HG02885 (cell line): ENCODE results near the gene TDRD3.
"Not testable (repeated sequence)": the region's sequence is repeated elsewhere in the genome, so short reads cannot be mapped to it uniquely, and the experiment has no call there.

Source experiments
- ATAC-seq: cut with Tn5 transposase; IDR thresholded peaks from one replicate; pipeline ENCODE4 v1.9.1; 2021; ENCODE audit warnings: mild to moderate bottlenecking; ENCODE audit not compliant: unreplicated experiment, poor library complexity

The TDRD3 gene

GRCh38 chr13:60396783-60397703 is at the start of gene TDRD3:
TSS of gene TDRD3 (plus strand) at chr13:60397220. CDS start at chr13:60397365, 145 bp downstream.
- ATAC-seq = peak; percentile 58

DNA sequence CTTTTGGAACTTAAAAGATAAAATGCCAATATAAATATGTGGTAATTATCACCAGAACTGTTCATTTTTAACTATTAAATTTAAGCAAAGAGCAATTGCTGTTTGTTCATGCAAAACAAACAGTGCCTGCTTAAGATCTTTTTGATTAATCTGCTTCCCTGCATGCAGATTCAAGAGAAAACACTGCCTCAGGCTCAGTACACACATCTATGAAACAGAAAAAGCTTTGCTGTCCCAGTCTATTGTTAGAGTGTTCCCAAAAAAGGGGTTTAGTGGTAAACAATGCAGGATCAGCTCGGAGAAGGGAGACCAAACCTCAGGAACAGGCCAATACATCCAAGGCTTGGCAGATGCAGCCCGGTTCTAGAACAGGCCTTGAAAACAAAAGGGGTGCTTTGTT is 49.3 kb upstream of the TDRD3 start:
- ATAC-seq = no peak

GRCh38 chr13:60348097-60348496 is 48.9 kb upstream of the TDRD3 start:
- no peak for ATAC-seq

DNA sequence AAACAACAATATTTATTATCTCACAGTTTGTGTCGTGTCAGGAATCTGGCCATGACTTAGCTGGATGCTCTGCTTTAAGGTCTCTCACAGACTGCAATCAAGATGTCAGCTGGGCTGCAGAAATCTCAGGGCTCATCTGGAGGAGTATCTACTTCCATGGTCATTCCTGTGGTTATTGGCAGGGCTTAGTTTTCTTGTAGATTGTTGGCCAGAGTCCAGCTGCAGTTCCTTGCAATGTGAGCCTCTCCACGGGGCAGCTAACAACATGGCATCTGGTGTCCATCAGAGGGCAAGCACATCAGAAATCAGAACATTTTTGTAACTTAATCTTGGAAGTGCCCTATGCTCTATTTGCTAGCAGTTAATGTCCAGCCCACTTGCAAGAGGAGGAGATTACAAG is 45.7 kb upstream of the TDRD3 start:
- no peak for ATAC-seq

DNA sequence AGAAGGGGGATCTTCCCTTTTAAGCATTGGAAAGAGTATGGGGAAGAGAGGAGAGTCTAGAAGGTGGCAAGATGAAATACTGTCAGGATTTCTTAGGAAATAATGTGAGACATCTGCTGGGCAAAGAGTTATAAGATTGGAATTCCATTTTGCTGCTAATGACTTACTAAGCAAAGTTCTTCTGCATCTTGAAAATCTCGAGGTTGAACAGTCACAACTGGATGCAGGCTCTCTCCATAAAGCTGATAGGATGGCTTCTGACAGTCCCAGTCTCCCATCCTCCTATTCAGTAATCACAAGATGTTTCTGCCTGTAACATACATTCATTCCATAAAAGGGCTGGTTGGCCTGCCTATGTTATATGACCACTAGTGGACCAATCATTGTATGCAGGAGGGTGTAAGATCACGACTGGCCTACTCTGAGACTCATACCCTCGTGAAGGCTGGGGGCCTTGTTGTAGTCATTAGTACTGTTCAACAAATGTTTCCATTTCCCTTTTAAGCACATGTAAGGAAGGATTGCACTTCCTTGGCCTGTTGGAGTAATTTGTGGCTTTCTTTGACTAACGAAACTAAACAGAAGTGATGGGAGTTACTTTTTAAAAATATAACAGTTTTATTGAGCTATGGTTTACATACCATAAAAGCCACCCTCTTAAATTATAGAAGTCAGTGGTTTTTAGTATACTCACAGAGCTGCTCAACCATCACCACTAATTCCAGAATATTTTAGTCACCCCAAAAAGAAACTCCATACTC is 45.0 kb upstream of the TDRD3 start:
- no peak for ATAC-seq

GRCh38 chr13:60352644-60353043 is 44.4 kb upstream of the TDRD3 start:
- no peak for ATAC-seq

GRCh38 chr13:60355056-60355455 is 42.0 kb upstream of the TDRD3 start:
- ATAC-seq = no peak

- ATAC-seq = no peak
Observed at GRCh38 chr13:60356970-60357369, 40.0 kb upstream of the TDRD3 start.

GRCh38 chr13:60358453-60358852 is 38.6 kb upstream of the TDRD3 start:
- ATAC-seq = no peak

GRCh38 chr13:60363288-60363687 is 33.7 kb upstream of the TDRD3 start:
- no peak for ATAC-seq

DNA sequence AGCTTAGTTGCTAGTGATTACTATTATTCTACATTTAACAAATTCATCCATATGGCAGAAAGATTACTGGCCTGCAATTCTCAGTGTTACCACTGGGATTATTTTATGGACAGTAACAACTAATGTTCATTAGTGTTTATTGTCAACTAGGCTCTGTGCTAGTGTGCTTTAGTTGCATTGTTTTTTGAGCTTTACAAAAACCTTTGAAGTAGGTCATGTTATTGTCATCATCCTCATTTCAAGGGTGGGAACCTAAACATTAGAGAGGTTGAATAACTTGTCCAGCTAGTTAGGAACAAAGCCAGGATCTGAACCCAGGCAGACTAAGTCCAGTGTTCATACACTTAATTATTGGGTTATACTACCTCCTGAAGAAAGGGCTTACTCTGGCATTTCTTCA is 27.8 kb upstream of the TDRD3 start:
- ATAC-seq = peak; percentile 70

GRCh38 chr13:60370343-60370742 is 26.7 kb upstream of the TDRD3 start:
- ATAC-seq = no peak

DNA sequence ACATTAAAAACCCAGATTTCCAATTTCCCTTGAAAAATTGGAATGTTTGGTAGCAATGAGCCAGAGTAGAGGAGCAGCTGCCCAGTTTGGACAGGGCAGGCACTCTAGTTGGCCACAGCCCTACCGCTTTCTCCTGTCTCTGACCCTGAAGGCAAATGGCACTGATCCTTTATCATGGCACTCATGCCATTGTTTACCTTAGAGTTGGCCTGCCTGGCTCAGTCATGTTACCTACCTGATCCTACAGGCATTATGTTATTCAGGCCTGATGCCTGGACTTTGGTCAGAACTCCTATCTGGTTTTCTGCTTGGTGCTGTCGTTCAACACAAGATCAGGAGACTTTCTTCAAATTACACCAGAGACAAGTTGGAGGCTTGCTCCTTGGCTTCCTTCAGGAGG is 24.9 kb upstream of the TDRD3 start:
- no peak for ATAC-seq

DNA sequence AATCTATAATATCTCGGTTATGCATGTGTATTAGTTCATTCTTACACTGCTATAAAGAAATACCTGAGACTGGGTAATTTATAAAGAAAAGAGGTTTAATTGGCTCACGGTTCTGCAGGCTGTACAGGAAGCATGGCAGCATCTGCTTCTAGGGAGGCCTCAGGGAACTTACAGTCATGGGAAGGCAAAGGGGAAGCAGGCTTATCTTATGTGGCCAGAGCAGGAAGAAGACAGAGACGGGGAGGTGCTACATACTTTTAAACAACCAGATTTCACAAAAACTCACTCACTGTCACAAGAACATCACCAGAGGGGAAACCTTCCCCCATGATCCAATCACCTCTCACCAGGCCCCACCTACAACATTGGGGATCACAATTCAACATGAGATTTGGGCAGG is 17.7 kb upstream of the TDRD3 start:
- ATAC-seq = not testable (repeated sequence)

DNA sequence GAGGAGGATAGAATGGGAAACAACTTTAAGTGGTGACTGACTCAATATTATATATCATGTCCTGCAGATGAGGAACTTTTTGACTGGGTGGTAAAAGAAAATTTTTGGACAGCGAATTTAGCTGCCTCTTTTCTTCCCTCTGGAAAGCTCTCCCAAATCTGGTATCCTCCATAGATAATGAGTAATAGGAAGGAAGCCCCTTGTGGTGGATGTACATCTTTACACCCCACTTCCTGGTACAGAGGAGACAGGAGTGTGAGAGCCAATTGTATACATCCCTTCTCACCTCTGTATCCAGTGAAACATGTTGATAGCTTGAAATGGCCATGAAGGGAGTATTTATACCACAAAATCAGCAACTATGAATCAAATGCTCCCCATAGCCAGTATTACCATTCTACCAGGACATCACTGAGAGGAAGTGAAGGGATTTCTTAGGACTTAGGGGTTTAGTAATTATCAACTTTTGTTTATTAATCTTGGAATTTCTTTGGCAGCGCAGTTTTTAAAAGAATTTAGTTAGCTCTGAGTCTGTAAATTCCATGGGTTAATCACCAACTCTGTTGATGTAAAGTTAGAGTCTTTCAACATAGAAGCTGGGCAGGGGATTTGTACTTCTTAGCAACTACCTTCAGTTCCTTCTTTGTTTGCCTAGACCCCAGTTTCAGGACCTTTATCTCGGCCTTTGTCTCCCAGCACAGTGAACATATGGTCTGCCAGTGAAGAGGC is 17.0 kb upstream of the TDRD3 start:
- no peak for ATAC-seq

DNA sequence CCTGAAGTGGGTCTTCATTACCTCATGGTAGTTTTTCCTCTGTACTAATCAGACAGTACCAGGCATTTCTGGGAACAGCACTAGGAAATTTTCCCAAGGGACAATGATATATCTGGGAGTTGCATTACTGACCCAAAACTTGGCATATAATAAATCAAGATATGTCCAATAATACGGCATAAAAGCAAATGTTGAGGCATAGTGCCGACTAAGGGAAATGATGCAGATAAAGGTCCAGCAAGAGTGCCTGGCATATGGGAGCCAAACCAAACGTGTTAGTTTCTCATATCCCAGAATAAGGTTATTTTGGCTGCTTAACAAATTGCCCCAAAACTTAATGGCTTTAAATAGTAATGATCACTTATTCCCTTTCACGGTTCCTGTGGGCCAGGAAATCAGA is 12.1 kb upstream of the TDRD3 start:
- no peak for ATAC-seq

DNA sequence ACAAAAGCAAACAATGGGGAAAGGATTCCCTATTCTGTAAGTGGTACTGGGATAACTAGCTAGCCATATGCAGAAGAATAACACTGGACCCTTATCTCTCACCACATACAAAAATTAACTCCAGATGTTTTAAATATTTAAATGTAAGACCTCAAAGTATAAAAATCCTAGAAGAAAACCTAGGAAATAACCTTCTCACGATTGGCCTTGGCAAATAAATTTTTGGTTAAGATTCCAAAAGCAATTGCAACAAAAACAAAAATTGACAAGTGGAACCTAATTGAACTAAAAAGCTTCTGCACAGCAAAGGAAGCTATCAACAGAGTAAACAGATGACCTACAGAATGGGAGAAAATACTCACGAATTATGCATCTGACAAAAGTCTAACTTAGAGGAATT is 10.8 kb upstream of the TDRD3 start:
- no peak for ATAC-seq

DNA sequence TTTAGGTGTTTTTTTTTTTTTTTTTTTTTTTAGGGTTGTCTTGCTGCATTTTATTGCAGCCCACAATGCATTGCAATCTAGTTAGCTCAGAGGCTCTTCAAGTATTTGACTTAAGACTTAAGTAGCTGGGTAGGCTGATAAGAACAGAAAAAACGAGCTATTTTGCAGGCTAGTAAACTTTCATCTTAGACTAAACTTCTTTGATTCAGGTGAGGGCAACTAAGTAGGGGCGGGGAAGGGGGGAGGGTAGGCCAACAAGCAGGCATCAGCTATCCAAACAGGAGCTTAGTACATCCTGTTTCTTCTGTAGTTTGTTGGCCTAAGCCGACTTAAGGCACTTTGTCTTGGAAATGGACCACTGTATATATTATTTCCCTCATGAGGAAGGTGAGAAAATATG is 4.9 kb upstream of the TDRD3 start:
- ATAC-seq = no peak

- ATAC-seq = peak; percentile 73
Observed at GRCh38 chr13:60395971-60396782, 843 bp upstream of the TDRD3 start.
